ENCODE results near the gene RPTOR. TPM values are rescaled to one million over a fixed set of nuclear protein-coding genes. Genes with fewer than 3 reads are reported as not detected.

RPTOR gene
- total RNA-seq, 4 donors from 2014 or later, result 47.6 to 56.9 (median 55.4) TPM

DNA sequence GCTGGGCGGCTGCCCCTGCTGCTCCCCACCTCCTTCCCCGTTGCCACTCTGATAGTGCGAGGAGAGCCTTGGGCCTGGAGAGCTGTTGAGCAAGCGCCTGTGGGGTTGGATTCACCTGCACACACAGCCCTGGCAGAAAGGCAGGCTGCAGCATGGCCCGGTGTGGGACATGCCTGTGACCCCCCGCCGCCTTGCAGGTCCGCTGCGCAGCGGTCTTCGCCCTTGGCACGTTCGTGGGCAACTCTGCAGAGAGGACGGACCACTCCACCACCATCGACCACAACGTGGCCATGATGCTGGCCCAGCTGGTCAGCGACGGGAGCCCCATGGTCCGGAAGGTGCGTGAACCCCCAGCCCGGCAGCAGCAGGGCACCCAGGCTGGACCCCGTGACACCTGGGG, 340.2 kb downstream of the RPTOR start:
- Histone ChIP-seq H3K27me3 (no peaks in the 10 kb centered on the region), H3K36me3 (peaks cover 0 to 62% of the 10 kb centered on the region in 2 donors), H3K27ac (no peak overlapping the region), H3K4me3 (no peak overlapping the region), H3K4me1 (no peaks in the 10 kb centered on the region), H3K9me3 (no peaks in the 10 kb centered on the region)
- DNase-seq, result peak in 1 of 2 donors; percentile 6
- intact Hi-C loops (cut with DNase I; ENCODE audit: low total_unique reads) (no loop called here), in situ Hi-C loops (cut with MboI; ENCODE audit: low sequenced_read_pairs in 4 of 4) (no loop called here)
- TF ChIP-seq, protein P1, sequence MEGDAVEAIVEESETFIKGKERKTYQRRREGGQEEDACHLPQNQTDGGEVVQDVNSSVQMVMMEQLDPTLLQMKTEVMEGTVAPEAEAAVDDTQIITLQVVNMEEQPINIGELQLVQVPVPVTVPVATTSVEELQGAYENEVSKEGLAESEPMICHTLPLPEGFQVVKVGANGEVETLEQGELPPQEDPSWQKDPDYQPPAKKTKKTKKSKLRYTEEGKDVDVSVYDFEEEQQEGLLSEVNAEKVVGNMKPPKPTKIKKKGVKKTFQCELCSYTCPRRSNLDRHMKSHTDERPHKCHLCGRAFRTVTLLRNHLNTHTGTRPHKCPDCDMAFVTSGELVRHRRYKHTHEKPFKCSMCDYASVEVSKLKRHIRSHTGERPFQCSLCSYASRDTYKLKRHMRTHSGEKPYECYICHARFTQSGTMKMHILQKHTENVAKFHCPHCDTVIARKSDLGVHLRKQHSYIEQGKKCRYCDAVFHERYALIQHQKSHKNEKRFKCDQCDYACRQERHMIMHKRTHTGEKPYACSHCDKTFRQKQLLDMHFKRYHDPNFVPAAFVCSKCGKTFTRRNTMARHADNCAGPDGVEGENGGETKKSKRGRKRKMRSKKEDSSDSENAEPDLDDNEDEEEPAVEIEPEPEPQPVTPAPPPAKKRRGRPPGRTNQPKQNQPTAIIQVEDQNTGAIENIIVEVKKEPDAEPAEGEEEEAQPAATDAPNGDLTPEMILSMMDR (IDR thresholded peaks at IDR 0.05 in 4 of 5, conservative IDR thresholded peaks at IDR 0.05 in 1 of 5), result no peak
- no peak for TF ChIP-seq POLR2A (IDR thresholded peaks at IDR 0.05)
- no peak for ATAC-seq

DNA sequence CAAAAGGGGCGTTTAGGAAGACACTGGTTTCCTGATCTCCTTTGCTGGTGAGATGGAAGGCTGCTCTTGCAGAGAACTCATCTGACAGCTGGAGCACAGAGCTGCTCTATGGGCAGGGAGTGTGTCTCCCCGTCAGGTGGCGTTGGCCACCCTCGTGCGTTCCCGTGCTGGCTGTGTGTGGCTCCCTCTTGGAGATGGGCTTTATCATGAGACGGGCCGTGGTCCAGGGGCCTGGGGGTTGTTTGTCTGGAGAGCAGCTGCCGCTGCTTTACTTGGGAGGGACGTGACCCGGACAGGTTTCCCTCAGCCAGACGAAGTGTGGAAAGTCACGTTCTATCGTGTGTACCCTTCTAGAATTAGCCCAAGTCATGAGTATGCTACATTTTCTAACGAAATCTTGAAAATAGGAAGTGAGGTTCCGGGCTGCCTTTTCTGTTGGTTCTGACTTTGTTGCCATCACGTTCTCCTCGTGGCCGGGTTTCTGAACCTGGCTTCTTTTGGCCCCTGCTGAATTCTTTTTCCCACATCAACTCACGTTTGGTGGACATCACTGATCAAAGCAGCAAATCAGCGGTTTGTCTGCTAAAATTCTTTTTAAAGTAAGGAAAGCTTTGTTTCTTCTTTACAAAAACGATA, 341.4 kb downstream of the RPTOR start:
- intact Hi-C loops (cut with DNase I; ENCODE audit: low total_unique reads), result no loop called here
- Histone ChIP-seq H3K27ac (no peak overlapping the region), H3K4me1 (no peaks in the 10 kb centered on the region), H3K9me3 (no peaks in the 10 kb centered on the region), H3K27me3 (no peaks in the 10 kb centered on the region), H3K36me3 (peaks cover 0 to 57% of the 10 kb centered on the region in 2 donors), H3K4me3 (no peak overlapping the region)
- ATAC-seq, result no peak
- in situ Hi-C loops (cut with MboI; ENCODE audit: low sequenced_read_pairs in 4 of 4), result no loop called here
- TF ChIP-seq POLR2A (IDR thresholded peaks at IDR 0.05), result no peak
- TF ChIP-seq, protein P1 (IDR thresholded peaks at IDR 0.05 in 4 of 5, conservative IDR thresholded peaks at IDR 0.05 in 1 of 5), result no peak
- DNase-seq, result peak in 1 of 2 donors; percentile 9

DNA sequence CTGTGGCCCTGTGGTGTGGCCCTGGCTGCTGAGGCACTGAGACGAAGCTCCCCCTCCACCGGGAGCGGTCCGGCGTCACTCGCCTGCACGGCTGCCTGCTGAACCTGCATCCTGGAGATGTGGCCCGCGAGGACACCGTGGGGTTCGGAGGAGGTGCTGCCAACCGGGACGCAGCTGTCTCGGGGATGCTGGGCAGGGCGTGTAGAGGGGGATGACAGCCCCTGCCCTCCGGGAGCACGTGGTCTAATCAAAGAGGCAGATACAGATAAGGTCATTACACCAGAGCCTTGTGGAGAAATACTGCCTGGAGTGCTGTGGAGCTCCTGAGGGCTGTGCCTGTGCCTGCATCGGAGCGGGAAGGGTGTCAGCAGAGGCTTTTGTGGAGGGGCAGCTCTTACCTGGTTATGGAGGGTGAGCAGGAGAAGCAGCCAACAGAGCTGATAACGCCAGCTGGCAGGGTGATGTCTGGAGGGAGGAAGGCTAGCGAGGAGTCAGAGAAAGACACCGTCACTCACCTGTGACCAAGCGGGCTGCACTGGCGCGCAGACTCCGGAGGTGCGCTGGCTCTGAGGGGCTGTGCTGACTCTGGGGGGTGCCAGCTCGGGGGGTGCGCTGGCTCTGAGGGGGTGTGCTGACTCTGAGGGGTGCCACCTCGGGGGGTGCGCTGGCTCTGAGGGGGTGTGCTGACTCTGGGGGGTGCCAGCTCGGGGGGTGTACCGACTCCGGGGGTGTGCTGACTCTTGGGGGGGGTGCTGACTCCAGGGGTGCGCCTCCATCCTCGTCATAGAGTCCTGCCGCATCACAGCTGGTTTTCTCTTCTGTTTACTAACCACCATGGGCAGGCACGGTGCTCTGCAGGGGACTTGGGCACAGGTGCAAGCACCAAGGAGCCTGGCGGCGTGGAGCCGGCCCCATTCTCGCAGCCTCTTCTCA, 342.3 kb downstream of the RPTOR start:
- Histone ChIP-seq H3K36me3 (peaks cover 0 to 52% of the 10 kb centered on the region in 2 donors), H3K27me3 (no peaks in the 10 kb centered on the region), H3K4me3 (no peak overlapping the region), H3K9me3 (no peaks in the 10 kb centered on the region), H3K27ac (no peak overlapping the region), H3K4me1 (peaks cover 0 to 4% of the 10 kb centered on the region in 2 donors)
- DNase-seq, result peak in 1 of 2 donors; percentile 9
- TF ChIP-seq POLR2A (IDR thresholded peaks at IDR 0.05), result no peak
- TF ChIP-seq, protein P1 (IDR thresholded peaks at IDR 0.05 in 4 of 5, conservative IDR thresholded peaks at IDR 0.05 in 1 of 5), result no peak
- ATAC-seq, result no peak
- in situ Hi-C loops (cut with MboI; ENCODE audit: low sequenced_read_pairs in 4 of 4) (no loop called here), intact Hi-C loops (cut with DNase I; ENCODE audit: low total_unique reads) (no loop called here)

DNA sequence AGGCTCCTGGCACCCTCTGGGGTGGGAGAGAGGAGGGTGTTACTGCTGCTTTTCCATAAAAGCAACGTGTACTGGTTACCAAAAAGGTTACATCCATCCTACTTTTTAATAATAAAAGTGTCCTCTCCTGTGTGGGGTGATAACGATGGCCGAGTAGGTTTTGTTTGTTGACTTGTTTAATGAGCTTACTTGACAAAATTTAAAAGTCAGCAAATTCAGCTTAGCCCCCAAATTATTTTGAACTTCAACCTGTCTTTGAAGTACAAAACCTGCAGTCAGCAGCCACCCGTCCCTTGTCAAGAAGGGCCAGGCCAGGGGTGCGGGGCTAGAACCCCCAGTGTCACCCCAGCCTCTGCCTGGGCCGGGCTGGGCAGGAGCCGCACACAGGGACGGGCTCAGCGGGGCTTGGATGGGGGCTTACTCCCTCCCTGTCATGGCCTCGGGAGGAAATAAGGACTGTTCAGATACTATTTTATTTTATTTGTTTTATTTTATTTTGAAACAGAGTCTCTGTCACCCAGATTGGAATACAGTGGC, 343.1 kb downstream of the RPTOR start:
- peak in 1 of 2 donors; percentile 3 for DNase-seq
- no peak overlapping the region for H3K4me3 ChIP-seq
- in situ Hi-C loops (cut with MboI; ENCODE audit: low sequenced_read_pairs in 4 of 4) (no loop called here), intact Hi-C loops (cut with DNase I; ENCODE audit: low total_unique reads) (no loop called here)
- TF ChIP-seq, protein P1 (IDR thresholded peaks at IDR 0.05 in 4 of 5, conservative IDR thresholded peaks at IDR 0.05 in 1 of 5), result no peak
- no peak for TF ChIP-seq POLR2A (IDR thresholded peaks at IDR 0.05)
- peaks cover 6 to 10% of the 10 kb centered on the region in 2 donors for H3K4me1 ChIP-seq
- H3K36me3 ChIP-seq, result peaks cover 0 to 48% of the 10 kb centered on the region in 2 donors
- no peaks in the 10 kb centered on the region for H3K9me3 ChIP-seq
- no peak overlapping the region for H3K27ac ChIP-seq
- ATAC-seq, result no peak
- H3K27me3 ChIP-seq, result no peaks in the 10 kb centered on the region

Measured in gastrocnemius medialis (tissue), 4 donors.